RWPE2 (cell line): ENCODE results near the gene CRADD.

ENCODE experiments used
- ATAC-seq: fragments of 200-7000 bp; cut with Tn5 transposase; 3 replicates; pipeline ENCODE4 v1.9.1; 2021; ENCODE audit warnings: low read depth
- DNase-seq: peaks from one replicate; pipeline ENCODE4 v3.0.0-alpha.2; 2020; ENCODE audit warnings: low spot score
- H3K27ac ChIP-seq: fragments of 450-650 bp; 2 replicates; pipeline ENCODE4 v1.5.1; 2017; ENCODE audit warnings: mild to moderate bottlenecking; ENCODE audit not compliant: poor library complexity, severe bottlenecking
- H3K27me3 ChIP-seq: fragments of 250-450 bp; sonication (Bioruptor Pico); 2 replicates; pipeline ENCODE4 v1.5.1; 2021; ENCODE audit warnings: mild to moderate bottlenecking, moderate library complexity; ENCODE audit not compliant: insufficient read depth, poor library complexity, severe bottlenecking
- H3K36me3 ChIP-seq: fragments of 250-450 bp; sonication (Bioruptor Pico); 2 replicates; pipeline ENCODE4 v1.5.1; 2020; ENCODE audit warnings: low read depth, mild to moderate bottlenecking, moderate library complexity
- H3K4me1 ChIP-seq: fragments of 250-450 bp; sonication (Bioruptor Pico); 2 replicates; pipeline ENCODE4 v1.5.1; 2021; ENCODE audit warnings: mild to moderate bottlenecking, moderate library complexity; ENCODE audit not compliant: insufficient read depth, poor library complexity, severe bottlenecking
- H3K4me3 ChIP-seq: fragments of 250-450 bp; sonication (Bioruptor Pico); 2 replicates; pipeline ENCODE4 v1.5.1; 2021; ENCODE audit warnings: mild to moderate bottlenecking, moderate library complexity; ENCODE audit not compliant: severe bottlenecking
- H3K9me3 ChIP-seq: fragments of 250-450 bp; sonication (Bioruptor Pico); 2 replicates; pipeline ENCODE4 v1.5.1; 2021; ENCODE audit warnings: mild to moderate bottlenecking, moderate library complexity; ENCODE audit not compliant: severe bottlenecking
- TF ChIP-seq, protein P1 (sequence below): fragments of 450-650 bp; IDR thresholded peaks from one replicate; pipeline ENCODE4 v1.5.1; 2017; ENCODE audit warnings: mild to moderate bottlenecking, moderate library complexity; ENCODE audit not compliant: poor library complexity, severe bottlenecking

The CRADD gene

DNA sequence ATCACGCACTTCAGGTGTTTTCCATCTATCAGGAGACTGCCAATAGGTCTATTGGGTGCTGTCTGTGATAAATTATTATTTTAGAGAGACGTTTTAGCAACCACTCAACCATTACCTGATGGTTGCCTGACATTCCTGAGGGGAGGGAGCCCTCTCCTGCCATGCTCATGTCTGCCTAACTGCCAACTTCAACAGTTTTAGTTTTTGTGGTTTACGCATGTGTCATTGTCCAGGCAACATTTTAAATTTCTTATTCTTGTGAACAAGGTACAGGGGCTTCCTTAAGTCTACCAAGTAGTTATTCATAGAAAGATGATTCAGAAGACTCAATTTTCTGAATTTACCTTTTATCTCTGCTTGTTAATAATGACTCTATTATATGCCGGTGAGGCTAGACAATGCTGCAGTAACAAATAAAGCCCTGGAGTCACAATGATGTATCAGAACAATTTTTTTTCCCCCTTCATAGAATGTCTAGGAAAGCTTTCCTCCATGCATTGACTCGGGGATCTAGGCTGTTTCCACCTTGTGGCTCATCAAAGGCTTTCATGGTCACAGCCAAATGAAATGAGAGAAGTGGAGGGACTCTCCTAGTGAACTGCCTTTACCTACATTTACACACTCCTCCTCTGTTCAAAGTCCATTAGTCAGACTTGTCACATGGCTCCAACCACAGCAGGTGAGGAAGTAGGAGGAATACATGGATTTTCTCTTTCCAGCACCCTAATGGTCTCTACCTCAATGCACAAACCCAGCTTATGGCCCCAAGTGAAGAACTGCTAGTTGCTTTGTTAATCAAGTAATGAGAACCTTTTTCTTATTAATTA, 225.8 kb downstream of the CRADD start:
- no peaks in the 10 kb centered on the region for H3K27me3 ChIP-seq
- H3K36me3 ChIP-seq: no peaks in the 10 kb centered on the region
- no peak for ATAC-seq
- H3K27ac ChIP-seq: no peak overlapping the region
- TF ChIP-seq, protein P1, sequence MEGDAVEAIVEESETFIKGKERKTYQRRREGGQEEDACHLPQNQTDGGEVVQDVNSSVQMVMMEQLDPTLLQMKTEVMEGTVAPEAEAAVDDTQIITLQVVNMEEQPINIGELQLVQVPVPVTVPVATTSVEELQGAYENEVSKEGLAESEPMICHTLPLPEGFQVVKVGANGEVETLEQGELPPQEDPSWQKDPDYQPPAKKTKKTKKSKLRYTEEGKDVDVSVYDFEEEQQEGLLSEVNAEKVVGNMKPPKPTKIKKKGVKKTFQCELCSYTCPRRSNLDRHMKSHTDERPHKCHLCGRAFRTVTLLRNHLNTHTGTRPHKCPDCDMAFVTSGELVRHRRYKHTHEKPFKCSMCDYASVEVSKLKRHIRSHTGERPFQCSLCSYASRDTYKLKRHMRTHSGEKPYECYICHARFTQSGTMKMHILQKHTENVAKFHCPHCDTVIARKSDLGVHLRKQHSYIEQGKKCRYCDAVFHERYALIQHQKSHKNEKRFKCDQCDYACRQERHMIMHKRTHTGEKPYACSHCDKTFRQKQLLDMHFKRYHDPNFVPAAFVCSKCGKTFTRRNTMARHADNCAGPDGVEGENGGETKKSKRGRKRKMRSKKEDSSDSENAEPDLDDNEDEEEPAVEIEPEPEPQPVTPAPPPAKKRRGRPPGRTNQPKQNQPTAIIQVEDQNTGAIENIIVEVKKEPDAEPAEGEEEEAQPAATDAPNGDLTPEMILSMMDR: no peak
- DNase-seq: no peak
- H3K4me1 ChIP-seq: no peaks in the 10 kb centered on the region
- H3K9me3 ChIP-seq: no peaks in the 10 kb centered on the region
- no peak overlapping the region for H3K4me3 ChIP-seq

DNA sequence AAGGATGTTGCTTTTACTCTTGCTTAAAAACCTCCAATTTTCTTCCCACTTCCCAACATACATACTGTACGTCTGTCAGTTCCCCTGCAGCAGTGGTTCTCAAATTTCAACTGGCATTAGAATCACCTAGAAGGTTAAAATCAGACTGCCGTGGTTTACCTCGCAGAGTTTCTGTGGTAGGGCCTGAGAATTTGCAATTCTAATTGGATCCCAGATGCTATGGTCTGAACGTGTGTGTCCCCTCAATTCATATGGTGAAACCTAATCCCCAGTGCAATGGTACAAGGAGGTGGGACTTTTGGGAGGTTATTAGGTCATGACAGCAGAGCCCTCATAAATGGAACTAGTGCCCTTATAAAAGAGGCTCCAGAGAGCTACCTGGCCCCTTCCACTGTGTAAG, 226.9 kb downstream of the CRADD start:
- Histone ChIP-seq H3K9me3 (no peaks in the 10 kb centered on the region), H3K4me1 (peaks cover 7% of the 10 kb centered on the region), H3K27me3 (no peaks in the 10 kb centered on the region), H3K4me3 (no peak overlapping the region), H3K27ac (no peak overlapping the region), H3K36me3 (no peaks in the 10 kb centered on the region)
- ATAC-seq (no peak), DNase-seq (no peak)
- TF ChIP-seq, protein P1: no peak

DNA sequence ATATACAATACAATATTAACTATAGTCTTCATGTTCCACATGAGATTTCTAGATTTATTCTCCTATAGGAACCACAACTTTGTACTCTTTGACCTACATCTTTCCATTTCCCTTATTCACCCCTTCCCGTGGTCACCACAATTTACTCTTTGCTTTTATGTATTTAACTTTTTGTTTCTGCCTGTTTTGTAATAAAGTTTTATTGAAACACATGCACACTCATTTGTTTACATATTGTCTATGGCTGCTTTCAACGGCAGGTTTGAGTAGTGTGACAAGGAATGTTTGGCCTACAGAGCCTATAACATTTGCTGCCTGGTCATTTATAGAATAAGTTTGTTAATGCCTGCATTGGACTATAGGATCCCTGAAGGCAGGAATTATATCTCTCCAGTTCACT, 231.1 kb downstream of the CRADD start:
- TF ChIP-seq, protein P1: no peak
- H3K27me3 ChIP-seq: no peaks in the 10 kb centered on the region
- ATAC-seq (no peak), DNase-seq (no peak)
- H3K27ac ChIP-seq: peak overlapping the region; percentile 14
- no peaks in the 10 kb centered on the region for H3K9me3 ChIP-seq
- no peaks in the 10 kb centered on the region for H3K36me3 ChIP-seq
- H3K4me3 ChIP-seq: no peak overlapping the region
- peaks cover 7% of the 10 kb centered on the region for H3K4me1 ChIP-seq

DNA sequence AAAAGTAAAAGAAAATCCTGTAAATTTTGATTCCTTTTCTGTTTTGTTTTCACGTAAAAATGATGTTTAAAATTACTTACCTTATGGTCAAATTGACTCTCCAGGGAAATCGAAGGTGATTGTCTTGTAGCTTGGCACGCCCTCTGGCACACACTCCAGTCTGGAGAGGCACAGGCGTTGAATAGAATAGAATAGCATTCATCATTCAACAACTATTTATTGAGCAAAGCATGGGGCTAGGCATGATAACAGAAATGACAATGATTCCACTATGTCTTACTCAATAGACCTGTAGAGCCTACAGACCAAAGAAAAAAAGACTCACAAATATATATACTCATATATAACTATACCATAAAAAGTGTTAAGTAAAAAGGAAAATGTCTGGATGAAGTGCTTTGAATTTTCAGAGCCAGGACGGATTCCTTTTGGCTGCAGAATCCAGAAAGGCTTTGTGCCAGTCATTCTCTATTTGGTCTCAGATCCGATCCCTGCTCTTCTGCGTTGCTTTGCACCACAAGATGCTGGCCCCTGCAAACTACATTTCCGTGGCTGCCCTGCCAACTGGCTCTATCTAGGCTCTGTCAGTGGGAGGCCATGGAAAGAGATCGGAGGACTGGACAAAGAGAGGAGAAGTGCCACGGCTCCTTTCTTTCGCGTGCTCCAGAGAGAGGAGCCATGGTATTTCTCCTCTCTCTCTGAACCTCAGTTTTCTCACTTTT, 231.8 kb downstream of the CRADD start:
- DNase-seq (no peak), ATAC-seq (peak; percentile 99)
- H3K36me3 ChIP-seq: no peaks in the 10 kb centered on the region
- H3K9me3 ChIP-seq: no peaks in the 10 kb centered on the region
- H3K27me3 ChIP-seq: no peaks in the 10 kb centered on the region
- H3K4me1 ChIP-seq: peaks cover 7% of the 10 kb centered on the region
- TF ChIP-seq, protein P1: no peak
- H3K4me3 ChIP-seq: no peak overlapping the region
- peak overlapping the region; percentile 14 for H3K27ac ChIP-seq
